Activated naive CD4-positive, alpha-beta T cell treated with Interleukin-2 at 50 U/mL for 16 hours (primary cell): Measurements from ENCODE around the gene SORL1.
"Not testable (repeated sequence)": the region's sequence is repeated elsewhere in the genome, so short reads cannot be mapped to it uniquely, and the experiment has no call there.

Experiments
- DNase-seq: peaks from one replicate; pipeline ENCODE4 v3.0.0-alpha.2; 2020

The SORL1 gene, protein sequence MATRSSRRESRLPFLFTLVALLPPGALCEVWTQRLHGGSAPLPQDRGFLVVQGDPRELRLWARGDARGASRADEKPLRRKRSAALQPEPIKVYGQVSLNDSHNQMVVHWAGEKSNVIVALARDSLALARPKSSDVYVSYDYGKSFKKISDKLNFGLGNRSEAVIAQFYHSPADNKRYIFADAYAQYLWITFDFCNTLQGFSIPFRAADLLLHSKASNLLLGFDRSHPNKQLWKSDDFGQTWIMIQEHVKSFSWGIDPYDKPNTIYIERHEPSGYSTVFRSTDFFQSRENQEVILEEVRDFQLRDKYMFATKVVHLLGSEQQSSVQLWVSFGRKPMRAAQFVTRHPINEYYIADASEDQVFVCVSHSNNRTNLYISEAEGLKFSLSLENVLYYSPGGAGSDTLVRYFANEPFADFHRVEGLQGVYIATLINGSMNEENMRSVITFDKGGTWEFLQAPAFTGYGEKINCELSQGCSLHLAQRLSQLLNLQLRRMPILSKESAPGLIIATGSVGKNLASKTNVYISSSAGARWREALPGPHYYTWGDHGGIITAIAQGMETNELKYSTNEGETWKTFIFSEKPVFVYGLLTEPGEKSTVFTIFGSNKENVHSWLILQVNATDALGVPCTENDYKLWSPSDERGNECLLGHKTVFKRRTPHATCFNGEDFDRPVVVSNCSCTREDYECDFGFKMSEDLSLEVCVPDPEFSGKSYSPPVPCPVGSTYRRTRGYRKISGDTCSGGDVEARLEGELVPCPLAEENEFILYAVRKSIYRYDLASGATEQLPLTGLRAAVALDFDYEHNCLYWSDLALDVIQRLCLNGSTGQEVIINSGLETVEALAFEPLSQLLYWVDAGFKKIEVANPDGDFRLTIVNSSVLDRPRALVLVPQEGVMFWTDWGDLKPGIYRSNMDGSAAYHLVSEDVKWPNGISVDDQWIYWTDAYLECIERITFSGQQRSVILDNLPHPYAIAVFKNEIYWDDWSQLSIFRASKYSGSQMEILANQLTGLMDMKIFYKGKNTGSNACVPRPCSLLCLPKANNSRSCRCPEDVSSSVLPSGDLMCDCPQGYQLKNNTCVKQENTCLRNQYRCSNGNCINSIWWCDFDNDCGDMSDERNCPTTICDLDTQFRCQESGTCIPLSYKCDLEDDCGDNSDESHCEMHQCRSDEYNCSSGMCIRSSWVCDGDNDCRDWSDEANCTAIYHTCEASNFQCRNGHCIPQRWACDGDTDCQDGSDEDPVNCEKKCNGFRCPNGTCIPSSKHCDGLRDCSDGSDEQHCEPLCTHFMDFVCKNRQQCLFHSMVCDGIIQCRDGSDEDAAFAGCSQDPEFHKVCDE (N-terminal part only)

DNA sequence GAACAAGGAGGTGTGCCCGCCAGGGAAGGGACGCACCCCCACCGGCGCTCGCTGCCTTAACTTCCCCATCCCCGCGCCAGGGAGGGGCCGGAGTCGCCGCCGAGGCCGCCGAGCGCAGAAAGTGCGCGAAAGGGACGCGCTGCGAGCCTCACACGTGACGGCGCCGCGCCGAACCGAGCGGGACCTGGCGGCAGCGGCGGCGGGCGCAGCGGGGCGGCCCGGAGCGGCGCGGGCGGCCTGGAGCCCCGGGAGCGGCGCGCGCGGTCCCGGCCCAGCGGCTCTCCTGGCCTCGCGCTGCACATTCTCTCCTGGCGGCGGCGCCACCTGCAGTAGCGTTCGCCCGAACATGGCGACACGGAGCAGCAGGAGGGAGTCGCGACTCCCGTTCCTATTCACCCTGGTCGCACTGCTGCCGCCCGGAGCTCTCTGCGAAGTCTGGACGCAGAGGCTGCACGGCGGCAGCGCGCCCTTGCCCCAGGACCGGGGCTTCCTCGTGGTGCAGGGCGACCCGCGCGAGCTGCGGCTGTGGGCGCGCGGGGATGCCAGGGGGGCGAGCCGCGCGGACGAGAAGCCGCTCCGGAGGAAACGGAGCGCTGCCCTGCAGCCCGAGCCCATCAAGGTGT, at the start of gene SORL1:
Gene SORL1 (plus strand): TSS at position 329 of the 623 bp plus-strand sequence. CDS start 18 bp downstream, at position 347.
- peak; percentile 80 for DNase-seq

DNA sequence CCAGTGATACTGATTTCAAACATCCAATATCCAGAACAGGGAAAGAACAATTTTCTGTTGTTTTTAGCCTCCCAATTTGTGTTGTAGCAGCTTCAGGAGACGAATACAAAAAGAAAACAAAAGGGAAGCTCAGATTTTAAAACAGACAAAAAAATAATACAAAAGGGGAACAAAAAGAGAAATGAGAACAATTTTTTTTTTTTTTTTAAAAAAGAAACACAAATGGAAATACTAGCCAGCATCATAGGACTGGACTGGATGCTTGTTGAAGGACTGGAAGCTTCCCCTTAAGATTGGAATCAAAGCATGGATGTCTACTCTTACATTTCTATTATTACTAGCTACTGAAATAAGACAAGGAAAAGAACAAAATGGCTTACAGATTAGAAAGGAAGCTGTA, 46.5 kb upstream of the SORL1 start:
- DNase-seq = no peak

DNA sequence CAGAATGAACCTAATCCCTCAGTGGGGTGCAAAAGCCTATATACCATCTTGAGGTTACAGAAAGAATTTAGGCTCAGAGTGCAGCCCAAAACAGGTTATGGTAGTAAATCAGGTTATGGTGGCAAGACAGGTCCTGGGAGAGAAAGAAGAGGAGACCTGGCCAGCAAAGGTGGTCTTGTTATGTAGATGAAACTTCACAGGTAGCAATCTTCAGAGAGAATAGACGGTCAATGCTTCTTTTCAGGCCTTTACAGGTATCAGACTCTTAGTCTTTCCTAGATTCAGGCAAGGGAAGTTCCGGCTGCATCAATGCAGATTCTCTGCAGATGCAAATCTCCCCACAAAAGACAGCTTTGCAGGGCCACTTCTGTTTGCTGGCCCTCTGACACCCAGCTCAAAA, 45.8 kb upstream of the SORL1 start:
- no peak for DNase-seq

DNA sequence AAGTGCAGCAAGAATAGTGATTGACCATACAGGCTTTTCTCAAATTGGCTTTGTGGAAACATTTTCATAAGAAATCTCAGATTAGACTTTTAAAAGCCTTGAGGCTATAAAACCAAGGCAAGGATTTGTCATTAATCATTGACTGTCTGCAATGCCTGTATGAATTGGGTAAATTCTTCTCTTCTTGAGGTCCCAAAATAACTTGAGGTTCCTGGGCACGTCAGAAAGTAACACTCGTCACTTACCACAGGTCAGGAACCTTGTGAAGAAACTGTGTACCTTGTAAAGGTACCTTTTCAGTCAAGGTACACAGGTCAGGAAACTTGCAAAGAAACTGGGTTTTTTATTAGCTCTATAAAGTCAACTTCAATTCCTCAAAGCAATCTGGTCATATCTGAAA, 43.3 kb upstream of the SORL1 start:
- DNase-seq = no peak

DNA sequence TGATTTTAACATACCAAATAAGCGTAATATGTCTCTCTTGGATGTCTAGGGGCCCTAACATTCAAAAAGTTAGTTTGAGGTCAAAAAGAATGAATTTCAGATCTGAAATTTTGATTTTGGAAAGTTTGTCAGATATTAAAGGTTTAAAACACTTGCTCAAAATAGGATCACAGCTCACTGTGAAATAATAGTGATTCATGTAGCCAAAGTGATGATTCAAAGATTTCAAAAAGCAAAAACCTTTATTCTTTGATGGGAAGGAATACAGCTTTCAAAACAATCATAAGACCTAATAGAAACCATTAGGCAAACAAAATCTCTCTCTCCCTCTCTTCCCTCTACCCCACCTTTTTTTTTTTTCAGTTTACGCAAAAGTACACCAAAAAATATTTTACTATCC, 42.1 kb upstream of the SORL1 start:
- DNase-seq = not testable (repeated sequence)

DNA sequence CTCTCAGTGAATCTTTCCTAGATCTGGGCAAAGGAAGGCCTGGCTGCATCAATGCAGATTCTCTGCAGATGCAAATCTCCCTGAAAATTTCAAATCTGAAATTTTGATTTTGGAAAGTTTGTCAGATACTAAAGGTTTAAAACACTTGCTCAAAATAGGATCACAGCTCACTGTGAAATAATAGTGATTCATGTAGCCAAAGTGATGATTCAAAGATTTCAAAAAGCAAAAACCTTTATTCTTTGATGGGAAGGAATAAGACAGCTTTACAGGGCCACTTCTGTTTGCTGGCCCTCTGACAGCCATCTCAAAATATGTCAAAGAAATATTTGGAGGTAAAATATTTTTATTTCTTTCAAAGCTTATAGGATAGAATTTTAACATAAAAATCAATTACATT, 40.8 kb upstream of the SORL1 start:
- not testable (repeated sequence) for DNase-seq

DNA sequence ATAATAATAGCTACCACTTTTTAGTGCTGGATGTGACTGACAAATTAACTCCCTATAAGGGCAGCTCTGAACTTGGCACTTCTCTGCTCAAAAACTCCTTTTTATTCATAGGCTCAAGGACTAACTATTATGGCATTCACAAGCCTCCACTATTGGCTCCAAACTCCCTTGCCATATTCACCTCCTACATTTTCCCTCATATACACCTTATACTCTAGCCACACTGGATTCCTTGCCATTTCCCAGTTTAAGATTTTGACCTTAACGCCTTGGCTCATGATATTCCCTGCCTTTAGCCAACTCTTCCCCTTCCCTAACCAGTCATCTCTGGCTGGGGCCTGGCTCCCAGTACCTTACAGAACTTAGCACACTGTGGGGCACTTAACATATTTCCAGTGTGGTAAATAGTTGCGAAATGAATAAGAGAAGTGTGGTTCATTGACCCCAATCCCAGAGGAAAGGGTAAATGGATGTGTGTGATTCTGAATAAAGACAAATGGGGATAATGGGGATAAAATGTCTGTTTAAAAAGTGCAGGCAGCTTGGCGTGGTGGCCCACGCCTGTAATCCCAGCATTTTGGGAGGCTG, 40.0 kb upstream of the SORL1 start:
- no peak for DNase-seq

DNA sequence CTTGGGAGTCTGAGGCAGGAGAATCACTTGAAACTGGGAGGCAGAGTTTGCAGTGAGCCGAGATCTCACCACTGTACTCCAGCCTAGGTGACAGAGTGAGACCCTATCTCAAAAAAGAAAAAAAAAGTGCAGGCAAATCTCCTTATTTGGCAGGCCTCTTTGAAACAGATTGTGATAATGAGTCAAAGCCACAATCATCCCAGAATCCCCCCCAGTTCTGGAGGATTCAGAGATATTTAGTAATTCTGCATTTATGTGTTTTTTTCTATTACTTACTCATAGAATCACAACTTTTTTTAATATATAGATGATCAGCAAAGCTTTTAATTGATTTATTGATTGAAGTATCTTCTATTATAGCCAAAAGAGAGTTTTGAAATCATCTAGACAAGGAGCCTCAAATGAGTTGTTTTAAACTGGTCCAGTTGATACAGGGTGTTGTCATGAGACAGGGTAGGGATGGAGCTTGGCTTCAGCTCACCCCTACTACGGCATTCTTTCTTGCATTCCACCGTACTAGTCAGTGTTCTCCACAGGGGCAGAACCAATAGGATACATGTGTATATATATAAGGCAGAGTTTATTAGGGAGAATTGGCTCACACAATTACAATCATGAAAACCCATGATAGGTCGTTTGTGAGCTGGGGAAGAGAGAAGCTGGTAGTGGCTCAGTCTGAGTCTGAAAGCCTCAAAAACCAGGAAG, 39.3 kb upstream of the SORL1 start:
- no peak for DNase-seq

DNA sequence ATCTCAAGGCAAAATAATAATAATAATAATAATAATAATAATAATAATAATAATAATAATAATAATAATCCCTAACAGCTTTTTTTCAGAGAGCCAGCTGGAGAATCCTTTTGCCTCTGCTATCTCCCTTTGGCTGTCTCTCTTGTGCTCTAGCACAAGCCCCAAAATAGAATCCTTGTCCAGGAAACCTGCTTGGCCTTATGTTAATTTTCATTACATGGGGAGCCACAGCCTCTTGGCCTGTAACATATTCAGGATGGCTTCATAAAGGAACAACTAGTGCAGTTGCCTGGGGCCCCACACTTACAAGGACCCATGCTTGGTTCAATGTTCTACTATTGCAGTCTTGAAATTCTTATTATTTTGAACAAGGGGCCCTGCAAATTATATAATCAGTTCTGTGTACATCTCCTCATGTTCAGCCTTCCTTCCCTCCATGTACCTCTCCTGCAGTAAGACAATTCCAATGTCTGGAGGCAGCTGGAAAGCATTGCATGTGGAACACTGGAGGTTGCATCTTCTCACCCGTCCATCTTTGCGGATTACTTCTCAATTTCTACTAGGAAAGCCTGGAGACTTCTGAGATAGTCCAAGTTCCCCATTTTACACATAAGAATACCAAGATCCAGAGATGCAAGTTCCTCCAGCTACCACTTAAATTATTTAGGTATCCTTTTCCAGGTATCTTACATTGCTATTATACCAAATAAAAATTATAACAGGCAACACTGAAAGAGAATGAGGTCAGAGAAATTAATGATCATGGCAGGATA, 37.8 kb upstream of the SORL1 start:
- DNase-seq = no peak

DNA sequence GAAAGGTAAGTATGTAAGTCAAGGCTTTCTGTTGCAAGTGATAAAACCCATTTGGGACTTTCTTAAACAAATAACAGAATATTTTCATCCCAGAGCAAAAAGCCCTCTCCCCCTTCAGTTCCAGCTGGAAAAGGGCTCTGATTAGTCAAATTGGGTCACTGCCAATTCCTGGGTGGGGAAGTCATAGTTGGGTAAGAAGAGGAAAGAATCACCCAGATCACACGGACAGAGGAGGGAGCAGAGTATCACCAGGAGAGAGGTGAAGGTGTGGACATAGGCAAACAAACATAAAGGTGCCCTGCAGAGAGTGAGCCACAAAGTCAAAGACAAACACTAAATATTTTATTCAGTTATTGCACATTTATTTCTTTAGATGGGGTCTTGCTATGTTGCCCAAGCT, 36.3 kb upstream of the SORL1 start:
- DNase-seq = no peak

DNA sequence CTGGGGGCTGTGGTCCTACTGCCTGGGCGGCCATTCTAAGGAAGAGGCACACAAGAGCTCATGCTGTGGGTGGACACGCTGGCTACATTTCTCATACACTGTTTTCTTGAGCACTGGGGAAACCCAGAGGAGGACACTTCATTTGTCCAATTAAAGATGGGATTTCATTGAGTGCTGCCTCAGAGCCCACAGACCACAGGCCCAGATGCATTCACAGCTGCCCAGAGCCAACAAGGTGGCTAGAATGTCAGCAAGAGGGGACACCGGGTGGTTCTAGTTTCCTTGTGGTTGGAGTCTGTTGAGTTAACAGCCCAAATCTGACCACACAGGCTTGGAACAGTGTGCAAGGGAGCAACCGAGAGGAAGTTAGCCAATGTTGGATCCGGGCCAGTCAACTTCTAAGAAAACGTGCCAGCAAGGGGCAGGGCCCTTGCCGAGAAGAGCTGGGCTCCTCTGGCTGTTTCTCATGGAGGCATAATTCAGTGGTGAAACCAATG, 35.0 kb upstream of the SORL1 start:
- DNase-seq = peak; percentile 32

DNA sequence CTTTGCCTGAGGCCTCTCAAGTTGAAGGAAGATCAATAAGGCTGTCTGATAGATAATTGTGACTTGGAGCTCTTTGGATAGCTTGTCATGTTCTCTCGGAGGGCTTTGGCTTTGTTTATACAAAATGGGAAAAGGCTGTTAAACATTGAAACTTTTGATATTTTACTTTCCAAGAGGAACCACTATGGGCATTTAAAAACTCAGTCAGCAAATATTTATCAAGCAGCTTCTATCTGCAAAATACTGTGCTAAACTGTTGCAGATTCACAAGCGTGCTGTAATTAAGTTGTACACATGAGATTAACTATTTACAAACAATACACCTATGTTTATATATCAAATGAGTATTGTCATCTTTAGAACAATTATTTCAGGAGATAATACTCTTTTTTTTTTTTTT, 34.5 kb upstream of the SORL1 start:
- no peak for DNase-seq

DNA sequence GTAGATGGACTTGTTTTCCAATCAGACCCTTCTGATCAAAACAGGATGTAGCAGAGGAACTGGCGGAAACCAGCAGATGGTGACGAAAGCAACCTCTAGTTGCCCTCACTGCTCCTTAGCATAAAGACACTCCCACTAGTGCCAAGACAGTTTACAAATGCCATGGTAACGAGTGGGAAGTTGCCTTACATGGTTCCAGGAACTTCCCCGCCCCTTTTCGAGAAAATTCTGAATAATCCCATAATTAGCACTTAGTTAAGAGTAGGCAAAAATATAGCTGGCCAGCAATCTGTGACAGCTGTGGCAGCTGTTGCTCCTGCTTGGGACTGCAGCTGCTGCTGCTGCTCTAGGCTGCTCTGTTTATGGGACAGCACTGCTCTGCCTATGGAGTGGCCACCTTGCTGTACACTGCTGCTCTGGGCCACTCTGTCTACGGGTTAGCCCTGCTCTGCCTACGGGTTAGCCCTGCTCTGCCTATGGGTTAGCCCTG, 33.4 kb upstream of the SORL1 start:
- DNase-seq = peak; percentile 44

DNA sequence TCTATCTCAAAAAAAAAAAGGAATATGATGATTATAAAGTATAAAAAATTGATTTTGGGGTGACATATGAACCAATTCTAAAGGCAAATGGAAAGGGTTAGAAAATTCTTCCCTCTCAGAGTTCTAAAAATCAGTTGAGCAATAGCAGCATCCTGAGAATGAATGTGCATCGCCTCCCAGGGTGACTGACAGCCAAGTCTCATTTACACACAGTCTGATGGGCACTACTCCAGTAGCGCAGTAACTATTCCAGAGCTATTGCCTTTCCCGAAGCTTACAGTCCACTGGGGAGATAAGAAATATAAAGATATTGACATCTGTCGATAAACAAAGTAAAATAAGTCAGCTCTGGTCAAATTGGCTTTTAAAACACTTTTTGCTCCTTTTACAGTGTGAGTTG, 32.3 kb upstream of the SORL1 start:
- DNase-seq = no peak

DNA sequence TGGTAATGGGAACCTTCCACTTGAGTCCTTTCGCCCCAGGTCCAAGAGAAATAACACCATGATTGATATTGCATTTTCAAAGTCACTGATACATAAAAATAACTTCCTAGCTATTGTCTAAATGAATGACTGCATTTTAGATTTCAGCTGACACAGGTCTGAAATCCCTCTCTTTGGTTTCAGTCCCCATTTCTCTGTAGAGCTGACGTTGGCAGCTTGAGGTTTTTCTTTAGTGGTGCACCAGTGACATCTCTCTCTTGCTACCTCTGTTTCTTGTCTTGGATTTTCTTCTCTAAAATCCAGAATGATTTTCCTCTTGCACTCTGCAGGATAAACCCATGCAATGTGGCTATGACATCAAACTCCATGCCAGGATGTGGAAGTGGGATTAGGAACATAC, 31.7 kb upstream of the SORL1 start:
- no peak for DNase-seq

DNA sequence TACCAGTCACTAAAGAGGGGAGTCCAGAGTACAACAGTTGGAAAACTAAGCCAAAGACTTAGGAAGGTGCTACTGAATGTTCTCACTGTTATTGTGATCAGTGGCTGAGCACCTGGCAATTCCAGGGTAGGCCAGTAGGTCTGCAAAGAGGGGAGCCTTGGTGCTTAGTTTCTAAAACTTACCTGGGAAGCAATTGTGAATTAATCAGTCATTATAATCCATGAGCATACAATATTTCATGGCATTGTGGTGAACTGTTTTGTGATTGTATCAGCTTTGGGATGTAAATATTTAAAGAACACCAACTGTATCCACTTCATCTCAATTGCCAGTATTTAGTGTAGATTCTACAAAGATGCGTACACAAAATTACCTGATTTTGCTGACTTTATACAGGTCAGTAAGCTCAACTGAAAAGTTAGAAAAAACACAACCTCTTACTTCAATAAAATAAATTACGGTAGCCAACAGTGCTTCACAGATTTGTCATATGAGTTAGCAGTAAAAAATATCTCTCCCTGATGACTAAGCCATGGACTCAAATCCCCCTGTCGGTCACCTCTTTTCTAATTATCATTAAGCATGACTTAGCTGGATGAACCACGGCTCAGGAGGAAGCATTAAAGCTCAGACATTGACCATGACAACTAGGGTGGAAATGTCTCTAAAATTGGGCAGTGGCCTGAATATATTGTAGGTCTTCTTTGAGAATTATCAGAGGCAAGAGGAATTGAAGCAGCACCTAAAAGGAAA, 30.8 kb upstream of the SORL1 start:
- DNase-seq = no peak

DNA sequence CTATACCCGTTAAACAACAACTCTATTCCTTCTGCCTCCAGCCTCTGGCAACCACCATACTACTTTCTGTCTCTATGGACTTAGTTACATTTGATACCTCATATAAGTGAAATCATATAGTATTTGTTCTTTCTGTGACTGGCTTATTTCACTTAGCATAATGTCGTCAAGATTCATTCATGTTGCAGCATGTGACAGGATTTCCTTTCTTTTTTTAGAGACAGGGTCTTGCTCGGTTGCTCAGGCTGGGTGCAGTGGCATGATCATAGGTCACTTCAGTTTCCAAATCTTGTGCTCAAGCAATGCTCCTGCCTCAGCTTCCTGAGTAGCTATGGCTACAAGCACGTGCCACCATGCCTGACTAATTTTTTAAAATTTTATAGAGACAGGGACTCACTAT, 29.4 kb upstream of the SORL1 start:
- DNase-seq = no peak

DNA sequence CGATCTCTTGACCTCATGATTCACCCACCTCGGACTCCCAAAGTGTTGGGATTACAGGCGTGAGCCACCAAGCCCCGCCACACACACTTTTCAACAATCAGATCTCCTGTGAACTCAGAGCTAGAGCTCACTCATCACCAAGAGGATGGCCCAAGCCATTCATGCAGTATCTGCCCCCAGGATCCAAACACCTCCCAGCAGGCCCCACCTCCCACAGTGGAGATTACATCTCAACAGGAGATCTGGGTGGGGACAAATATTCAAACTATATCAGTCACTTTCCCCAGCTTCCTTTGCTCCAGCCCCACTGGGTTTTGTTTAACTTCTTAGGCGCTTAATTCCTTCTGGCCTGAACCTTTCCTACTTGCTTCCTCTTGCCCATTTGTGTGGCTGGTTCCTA, 26.3 kb upstream of the SORL1 start:
- no peak for DNase-seq
